K562 (cell line): ENCODE measurements around the gene THEMIS. TPM values are rescaled to one million over a fixed set of nuclear protein-coding genes. Genes with fewer than 3 reads are reported as not detected.

Source experiments
- ATAC-seq: fragments of 200-7000 bp; cut with Tn5 transposase; 3 replicates; pipeline ENCODE4 v1.9.1; 2020; ENCODE audit warnings: moderate library complexity
- BruUV-seq: library from RNA; stranded (reverse); fragments of 400-500 nt; replicated peaks from 2 replicates; lab custom pipeline; 2021; lab: Mats Ljungman, UMichigan
- CTCF ChIA-PET: fragments of 300-600 bp; formaldehyde crosslinking; extraction: SDS; loops from one replicate; lab custom pipeline; 2021; ENCODE audit warnings: low intra/inter-chr PET ratio; lab: Yijun Ruan, JAX
- POLR2A ChIA-PET: fragments of 300-600, 350-650 bp; sonication (Branson Sonifier 250); formaldehyde crosslinking; extraction: SDS; loops from one replicate; lab custom pipeline; 2021; ENCODE audit warnings: antibody characterized with exemption, inconsistent platforms; lab: Yijun Ruan, JAX
- DNase-seq, 4 experiments: peaks; one replicate each; pipeline versions ENCODE4 v3.0.0 to v3.0.0-alpha.2; 2011 to 2018; ENCODE audit warnings: low spot score in 3 of 4, mixed read lengths in 3 of 4; ENCODE audit errors: extremely low read depth in 1 of 4
- FAIRE-seq: peaks from 2 replicates; lab custom pipeline; 2011; peaks lifted over from hg19 to GRCh38; lab: Jason Lieb, UNC
- H2AFZ ChIP-seq: 2 replicates; pipeline ENCODE4 v1.6.0; 2011; ENCODE audit warnings: low read depth, low read length, control low read depth, inconsistent platforms
- H3K27ac ChIP-seq: fragments of 200-600 bp; 3 replicates; pipeline ENCODE4 v1.8.0; 2011; ENCODE audit warnings: low read depth, mild to moderate bottlenecking, control low read depth, inconsistent platforms, low read length, moderate library complexity, mixed read lengths; ENCODE audit errors: extremely low read depth
- H3K27me3 ChIP-seq, 2 experiments: fragments of 300-600 bp in 1 of 2; 2 replicates in 1 of 2; 3 replicates in 1 of 2; pipeline versions ENCODE4 v1.6.0 to v1.8.0; 2011; ENCODE audit warnings: inconsistent platforms in 2 of 2, low read length in 2 of 2, mild to moderate bottlenecking in 1 of 2, mixed read lengths in 1 of 2, moderate library complexity in 1 of 2; ENCODE audit not compliant: control insufficient read depth in 2 of 2, insufficient read depth in 2 of 2
- H3K36me3 ChIP-seq: fragments of 300-600 bp; 3 replicates; pipeline ENCODE4 v1.8.0; 2011; ENCODE audit warnings: mild to moderate bottlenecking, low read length, inconsistent platforms; ENCODE audit not compliant: control insufficient read depth, insufficient read depth
- H3K4me1 ChIP-seq, 2 experiments: fragments of 200-600 bp in 1 of 2; replicated peaks in 1 of 2; 2 replicates in 1 of 2; 3 replicates in 1 of 2; pipeline versions ENCODE4 v1.5.1 to v1.8.0; 2011; ENCODE audit warnings: inconsistent platforms in 2 of 2, low read length in 2 of 2, mild to moderate bottlenecking in 1 of 2, mixed read lengths in 1 of 2, moderate library complexity in 1 of 2; ENCODE audit not compliant: control insufficient read depth in 2 of 2, insufficient read depth in 2 of 2
- H3K4me2 ChIP-seq: 2 replicates; pipeline ENCODE4 v1.6.1; 2011; ENCODE audit warnings: low read length, control low read depth, inconsistent platforms, mixed read lengths; ENCODE audit not compliant: insufficient read depth
- H3K4me3 ChIP-seq: fragments of 200-600 bp; sonication (generic), shearing (Covaris generic); 2 replicates; pipeline ENCODE4 v1.5.1; 2016; ENCODE audit warnings: control low read depth, inconsistent platforms
- H3K79me2 ChIP-seq: fragments of 200-600 bp; 3 replicates; pipeline ENCODE4 v1.8.0; 2011; ENCODE audit warnings: low read length, inconsistent platforms; ENCODE audit not compliant: control insufficient read depth, insufficient read depth
- H3K9ac ChIP-seq, 2 experiments: 2 replicates each; pipeline versions ENCODE4 v1.6.0 to v1.6.1; 2011; ENCODE audit warnings: low read depth in 2 of 2, low read length in 2 of 2, control low read depth in 1 of 2, inconsistent platforms in 1 of 2, mild to moderate bottlenecking in 1 of 2, mixed read lengths in 1 of 2; ENCODE audit not compliant: insufficient read depth in 1 of 2
- H3K9me1 ChIP-seq: one replicate; pipeline ENCODE4 v1.6.0; 2011; ENCODE audit warnings: inconsistent platforms, mild to moderate bottlenecking, low read length, moderate library complexity; ENCODE audit not compliant: control insufficient read depth, insufficient read depth
- H3K9me3 ChIP-seq: replicated peaks from 2 replicates; pipeline ENCODE4 v1.5.1; 2011; ENCODE audit warnings: low read depth, low read length, inconsistent platforms; ENCODE audit not compliant: control insufficient read depth, insufficient read depth
- H4K20me1 ChIP-seq: replicated peaks from 2 replicates; pipeline ENCODE4 v1.6.1; 2011; ENCODE audit warnings: low read length, inconsistent platforms, mixed read lengths; ENCODE audit not compliant: control insufficient read depth, insufficient read depth
- BHLHE40 ChIP-seq: IDR thresholded peaks from 2 replicates; pipeline ENCODE4 v1.6.1; 2011; ENCODE audit warnings: low read length, improper control_type of control experiment
- CREBBP ChIP-seq: IDR thresholded peaks from one replicate; pipeline ENCODE4 v1.6.1; 2012; ENCODE audit warnings: low read depth, mild to moderate bottlenecking, control low read depth, inconsistent platforms, low read length
- MAFK ChIP-seq: IDR thresholded peaks from 2 replicates; pipeline ENCODE4 v1.6.1; 2011; ENCODE audit warnings: low read length, improper control_type of control experiment
- MBD2 ChIP-seq: sonication (generic); IDR thresholded peaks from 2 replicates; pipeline ENCODE4 v1.6.1; 2016; ENCODE audit warnings: low read depth, borderline replicate concordance
- PHF20 ChIP-seq: fragments of 450-650 bp; IDR thresholded peaks from 2 replicates; pipeline ENCODE4 v1.6.1; 2018; ENCODE audit not compliant: partially characterized antibody
- SMARCB1 ChIP-seq: IDR thresholded peaks from 2 replicates; pipeline ENCODE4 v1.6.1; 2011; ENCODE audit warnings: improper control_type of control experiment, low read depth; ENCODE audit not compliant: insufficient read length
- WGBS: fragments of 100-300 bp; shearing (Covaris generic); methylation state at CpG from one replicate; pipeline ENCODE4 v1.1.6; 2016; ENCODE audit warnings: low coverage, mixed read lengths; ENCODE audit not compliant: insufficient coverage; ENCODE audit errors: missing lambda C conversion rate; 5-methylcytosine and 5-hydroxymethylcytosine counted together
- in situ Hi-C: fragments of 300-500 bp; cut with MboI; formaldehyde crosslinking; loops from 4 replicates; pipeline ENCODE4 v1.15.0; 2018; ENCODE audit warnings: inconsistent platforms, mixed read lengths
- intact Hi-C: fragments of 100-400 bp; cut with micrococcal nuclease; formaldehyde crosslinking; loops from 2 replicates; pipeline ENCODE4 v1.14.2; 2022
- polyA plus RNA-seq, 8 experiments: library from polyadenylated mRNA; depleted of rRNA in 4 of 8; stranded (reverse) in 5 of 8; unstranded in 3 of 8; fragments of >200 nt; fragmentation: Nextera tagmentation in 2 of 8; fragmentation: Illumina TruSeq in 1 of 8; extraction: Ambion mirVana in 2 of 8; extraction: Trizol in 1 of 8; gene quantifications; 2 replicates each; pipeline versions ENCODE4 v1.2.1 to v1.2.3, GENCODE V29; 2011 to 2014; ENCODE audit warnings: inconsistent platforms in 1 of 8, missing spikeins in 1 of 8
- total RNA-seq, 7 experiments: library from RNA; depleted of rRNA in 6 of 7; stranded (reverse); fragments of >200 nt in 6 of 7; fragmentation: Illumina TruSeq in 2 of 7; extraction: Trizol in 2 of 7; gene quantifications; 2 replicates each; pipeline versions ENCODE4 v1.2.1 to v1.2.3, GENCODE V29; 2011 to 2021; ENCODE audit warnings: low replicate concordance in 1 of 7

The THEMIS gene
- total and polyA plus RNA-seq, 9 of the 15 experiments (the other 6 are each of a cell fraction or from before 2014, with no cell fraction given): 0.09 TPM; not detected in 8

DNA sequence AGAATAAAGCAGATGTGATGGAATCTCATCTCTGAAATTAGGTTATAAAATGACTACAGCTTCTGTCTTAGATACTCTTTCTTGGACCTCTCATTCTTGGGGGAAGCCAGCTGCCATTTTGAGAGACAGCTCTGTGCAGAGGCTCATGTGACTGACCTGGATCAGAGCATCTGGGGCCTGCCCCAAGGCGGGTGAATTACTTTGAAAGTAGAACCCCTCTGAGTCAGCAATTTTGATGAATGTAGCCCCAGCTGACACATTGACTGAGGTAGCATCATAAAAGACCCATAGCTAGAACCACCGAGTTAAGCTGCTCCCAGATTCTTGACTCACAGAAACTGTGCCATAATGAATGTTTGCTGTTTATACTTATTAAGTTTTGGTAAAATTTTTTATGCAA lies 124.5 kb downstream of the THEMIS start:
- Histone ChIP-seq H3K9ac (no peak overlapping the region), H4K20me1 (no peaks in the 10 kb centered on the region), H3K36me3 (no peaks in the 10 kb centered on the region), H3K27ac (no peak overlapping the region), H3K79me2 (no peaks in the 10 kb centered on the region), H3K4me1 (no peaks in the 10 kb centered on the region), H3K27me3 (no peaks in the 10 kb centered on the region), H3K4me2 (no peak overlapping the region), H3K9me3 (0 out of 2 replicates have a peak, but pooled peaks cover 2% of the 10 kb centered on the region), H2AFZ (no peak overlapping the region), H3K9me1 (no peaks in the 10 kb centered on the region), H3K4me3 (no peak overlapping the region)
- 0 out of 2 replicates have a peak, but pooled peaks have one; percentile 11 for TF ChIP-seq MAFK
- TF ChIP-seq PHF20: no peak
- no peak for TF ChIP-seq SMARCB1
- WGBS: 0% methylated on average over 2 of the region's 2 CpGs
- ATAC-seq (no peak), FAIRE-seq (no peak), DNase-seq (no peak)
- ChIA-PET CTCF (no interaction called here), POLR2A (no interaction called here)
- in situ Hi-C loops: no loop called here
- BruUV-seq: no TSS peak
- intact Hi-C loops: no loop called here

DNA sequence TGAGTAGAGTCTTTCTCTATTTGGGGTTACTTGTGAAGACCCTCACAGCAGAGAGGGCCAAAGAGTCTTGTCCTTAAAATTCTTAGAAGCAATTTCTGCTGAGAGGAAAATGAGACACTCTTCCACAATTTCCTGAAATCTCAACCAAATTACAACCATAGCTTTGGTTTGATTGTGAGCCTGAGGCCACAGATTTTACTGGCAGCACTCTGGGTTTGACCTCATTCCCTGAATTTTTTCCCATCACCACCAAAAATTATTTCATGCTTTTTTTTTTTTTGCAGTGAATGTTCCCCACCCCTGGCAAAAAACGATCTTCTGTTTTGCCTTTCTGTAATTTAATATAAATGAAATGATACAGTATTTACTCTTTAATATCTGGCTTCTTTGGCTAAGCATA lies 125.5 kb downstream of the THEMIS start:
- CTCF ChIA-PET: no interaction called here
- intact Hi-C loops (no loop called here), in situ Hi-C loops (no loop called here)
- H4K20me1 ChIP-seq: no peaks in the 10 kb centered on the region
- H3K4me3 ChIP-seq: no peak overlapping the region
- H3K9ac ChIP-seq: no peak overlapping the region
- WGBS: 0% methylated on average over 1 of the region's 1 CpG
- no peak for DNase-seq
- no TSS peak for BruUV-seq
- H3K79me2 ChIP-seq: no peaks in the 10 kb centered on the region
- no peaks in the 10 kb centered on the region for H3K4me1 ChIP-seq
- no peak for FAIRE-seq
- H2AFZ ChIP-seq: no peak overlapping the region
- no peaks in the 10 kb centered on the region for H3K36me3 ChIP-seq
- H3K27ac ChIP-seq: no peak overlapping the region
- POLR2A ChIA-PET: no interaction called here
- ATAC-seq: no peak
- H3K9me1 ChIP-seq: no peaks in the 10 kb centered on the region
- H3K27me3 ChIP-seq: no peaks in the 10 kb centered on the region
- H3K9me3 ChIP-seq: 0 out of 2 replicates have a peak, but pooled peaks cover 2% of the 10 kb centered on the region
- H3K4me2 ChIP-seq: no peak overlapping the region
- TF ChIP-seq BHLHE40: no peak
- TF ChIP-seq CREBBP: no peak
- no peak for TF ChIP-seq MBD2
